Spleen (tissue), 11 donors: ENCODE results near the gene SETD7. TPM values are rescaled to one million over a fixed set of nuclear protein-coding genes. Genes with fewer than 3 reads are reported as not detected.
"Not testable (repeated sequence)": the region's sequence is repeated elsewhere in the genome, so short reads cannot be mapped to it uniquely, and the experiment has no call there.

ENCODE experiments used
- DNase-seq: peaks from one replicate; pipeline ENCODE4 v3.0.0-alpha.2; 2020
- H3K27ac ChIP-seq, 8 donors: fragments of 200-600 bp; sonication (generic) in 7 of 8; 1 replicate in 4 of 8; 2 replicates in 4 of 8; pipeline versions ENCODE4 v1.5.0 to v1.8.0; 2016 to 2021; ENCODE audit warnings: inconsistent platforms in 4 of 8, mild to moderate bottlenecking in 4 of 8, moderate library complexity in 1 of 8
- H3K27me3 ChIP-seq, 7 donors: fragments of 200-600 bp; sonication (generic) in 6 of 7; replicated peaks in 1 of 7; 1 replicate in 4 of 7; 2 replicates in 3 of 7; pipeline versions ENCODE4 v1.5.0 to v1.8.0; 2016 to 2021; ENCODE audit warnings: inconsistent platforms in 3 of 7, mild to moderate bottlenecking in 1 of 7
- H3K36me3 ChIP-seq, 6 donors: fragments of 200-600 bp; sonication (generic) in 5 of 6; 1 replicate in 4 of 6; 2 replicates in 2 of 6; pipeline versions ENCODE4 v1.5.0 to v1.8.0; 2016 to 2021; ENCODE audit warnings: inconsistent platforms in 2 of 6
- H3K4me1 ChIP-seq, 6 donors: fragments of 200-600 bp; sonication (generic) in 5 of 6; 1 replicate in 3 of 6; 2 replicates in 3 of 6; pipeline versions ENCODE4 v1.5.0 to v1.8.0; 2016 to 2021; ENCODE audit warnings: inconsistent platforms in 3 of 6
- H3K4me3 ChIP-seq, 8 donors: fragments of 200-600 bp; sonication (generic) in 7 of 8; 1 replicate in 4 of 8; 2 replicates in 4 of 8; pipeline versions ENCODE4 v1.5.0 to v1.8.0; 2016 to 2021; ENCODE audit warnings: inconsistent platforms in 4 of 8, mild to moderate bottlenecking in 4 of 8, moderate library complexity in 2 of 8
- H3K9me3 ChIP-seq, 8 donors: fragments of 200-600 bp; sonication (generic) in 7 of 8; 1 replicate in 4 of 8; 2 replicates in 4 of 8; pipeline versions ENCODE4 v1.5.0 to v1.8.0; 2016 to 2021; ENCODE audit warnings: inconsistent platforms in 4 of 8
- POLR2A ChIP-seq, 3 donors: fragments of 450-650 bp; IDR thresholded peaks; one replicate each; pipeline ENCODE4 v1.5.1; 2017; ENCODE audit warnings: antibody characterized with exemption in 3 of 3, mild to moderate bottlenecking in 1 of 3
- POLR2AphosphoS5 ChIP-seq, 3 donors: sonication (generic); formaldehyde crosslinking; IDR thresholded peaks; one replicate each; pipeline ENCODE4 v1.5.1; 2017; ENCODE audit warnings: antibody characterized with exemption in 3 of 3
- WGBS, 5 donors: extraction: QIAGEN DNeasy Blood & Tissue Kit in 3 of 5; methylation state at CpG; one replicate each; pipeline versions ENCODE4 v1.1.5 to v1.1.7; 2013 to 2018; 5-methylcytosine and 5-hydroxymethylcytosine counted together
- intact Hi-C: fragments of 100-400 bp; cut with DNase I; formaldehyde crosslinking; loops from one replicate; pipeline ENCODE4 v1.15.0; 2023; ENCODE audit warnings: low total_unique reads
- polyA plus RNA-seq, 3 donors: library from polyadenylated mRNA; stranded (reverse); fragments of 200-250 nt; gene quantifications; one replicate each; pipeline ENCODE4 v1.2.1, GENCODE V29; 2013
- total RNA-seq, 7 donors: library from RNA; depleted of rRNA in 3 of 7; stranded (reverse); fragments of >200 nt in 3 of 7; fragmentation: NEBNext Ultra II Directional in 4 of 7; extraction: Animal tissue kit (Norgen Biotek cat#: 25700) in 4 of 7; gene quantifications; one replicate each; pipeline versions ENCODE4 v1.1.0 to v1.2.1, GENCODE V29; 2016 to 2021
- TF ChIP-seq, protein P1 (sequence below), 11 experiments: fragments of 200-600 bp in 7 of 11; fragments of 450-650 bp in 4 of 11; sonication (generic) in 4 of 11; IDR thresholded peaks in 8 of 11; conservative IDR thresholded peaks in 3 of 11; 1 replicate in 7 of 11; 2 replicates in 4 of 11; pipeline versions ENCODE4 v1.4.0 to v1.8.0; 2016 to 2021; ENCODE audit warnings: antibody characterized with exemption in 11 of 11, inconsistent platforms in 4 of 11, mild to moderate bottlenecking in 1 of 11
- donor health status: healthy with polysubstance abuse.
- donor health status: DM: no; HTN: no; CAD: no; lungs with moderate emphysema.
- donor health status: DM: no; HTN: no; CAD: no.
- donor health status: Bipolar disorder and iron deficiency.
- donor health status: healthy.
- donor health status: DM: no; HTN: no; CAD: no.
- donor health status: DM: yes; HTN: yes; CAD: no.

The SETD7 gene
- total and polyA plus RNA-seq, 10 donors, result 5.0 to 45.4 (median 30.8) TPM

DNA sequence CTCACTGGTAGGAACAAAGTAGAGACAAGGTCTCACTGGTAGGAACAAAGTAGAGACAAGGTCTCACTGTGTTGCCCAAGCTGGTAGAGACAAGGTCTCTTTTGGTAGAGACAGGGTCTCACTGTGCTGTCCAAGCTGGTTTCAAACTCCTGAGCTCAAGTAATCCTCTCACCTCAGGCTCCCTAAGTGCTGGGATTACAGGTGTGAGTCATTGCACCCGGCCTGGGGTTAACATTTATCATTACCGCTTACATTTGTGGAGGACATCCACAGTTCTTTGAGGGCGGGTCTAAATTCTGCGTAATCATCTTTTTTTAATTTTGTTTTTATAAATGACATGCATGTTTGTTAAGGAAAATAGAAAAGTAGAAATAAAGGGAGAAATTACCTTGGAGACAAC lies 90.1 kb downstream of the SETD7 start:
- 71 to 94% (median 73%) methylated on average over 4 of the region's 4 CpGs for WGBS, 5 donors
- intact Hi-C loops, result no loop called here

DNA sequence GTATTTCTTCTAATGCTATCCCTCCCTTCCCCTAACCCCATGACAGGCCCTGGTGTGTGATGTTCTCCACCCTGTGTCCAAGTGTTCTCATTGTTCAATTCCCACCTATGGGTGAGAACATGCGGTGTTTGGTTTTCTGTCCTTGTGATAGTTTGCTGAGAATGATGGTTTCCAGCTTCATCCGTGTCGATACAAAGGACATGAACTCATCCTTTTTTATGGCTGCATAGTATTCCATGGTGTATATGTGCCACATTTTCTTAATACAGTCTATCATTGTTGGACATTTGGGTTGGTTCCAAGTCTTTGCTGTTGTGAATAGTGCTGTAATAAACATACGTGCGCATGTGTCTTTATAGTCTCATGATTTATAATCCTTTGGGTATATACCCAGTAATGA lies 91.5 kb downstream of the SETD7 start:
- H3K9me3 ChIP-seq, result peaks cover 0 to 24% (median 18%) of the 10 kb centered on the region in 8 donors
- intact Hi-C loops, H3K27me3 ChIP-seq, DNase-seq, H3K4me3 ChIP-seq, H3K27ac ChIP-seq: not testable (repeated sequence)
- peaks cover 0 to 25% (median 0%) of the 10 kb centered on the region in 6 donors for H3K36me3 ChIP-seq
- H3K4me1 ChIP-seq, result peaks cover 0 to 28% (median 5%) of the 10 kb centered on the region in 6 donors
- 96 to 99% (median 97%) methylated on average over 5 of the region's 5 CpGs for WGBS, 5 donors

More for the DNA sequence above, 90.1 kb downstream of the SETD7 start:
- H3K9me3 ChIP-seq, result peaks cover 0 to 24% (median 18%) of the 10 kb centered on the region in 8 donors
- no peak overlapping the region for H3K27ac ChIP-seq
- no peaks in the 10 kb centered on the region for H3K27me3 ChIP-seq
- peaks cover 0 to 25% (median 5%) of the 10 kb centered on the region in 6 donors for H3K4me1 ChIP-seq
- no peak for DNase-seq
- peaks cover 0 to 21% (median 0%) of the 10 kb centered on the region in 6 donors for H3K36me3 ChIP-seq
- no peak overlapping the region for H3K4me3 ChIP-seq
- TF ChIP-seq POLR2A (IDR thresholded peaks at IDR 0.05) (no peak), POLR2AphosphoS5 (IDR thresholded peaks at IDR 0.05) (no peak)
- TF ChIP-seq, protein P1, sequence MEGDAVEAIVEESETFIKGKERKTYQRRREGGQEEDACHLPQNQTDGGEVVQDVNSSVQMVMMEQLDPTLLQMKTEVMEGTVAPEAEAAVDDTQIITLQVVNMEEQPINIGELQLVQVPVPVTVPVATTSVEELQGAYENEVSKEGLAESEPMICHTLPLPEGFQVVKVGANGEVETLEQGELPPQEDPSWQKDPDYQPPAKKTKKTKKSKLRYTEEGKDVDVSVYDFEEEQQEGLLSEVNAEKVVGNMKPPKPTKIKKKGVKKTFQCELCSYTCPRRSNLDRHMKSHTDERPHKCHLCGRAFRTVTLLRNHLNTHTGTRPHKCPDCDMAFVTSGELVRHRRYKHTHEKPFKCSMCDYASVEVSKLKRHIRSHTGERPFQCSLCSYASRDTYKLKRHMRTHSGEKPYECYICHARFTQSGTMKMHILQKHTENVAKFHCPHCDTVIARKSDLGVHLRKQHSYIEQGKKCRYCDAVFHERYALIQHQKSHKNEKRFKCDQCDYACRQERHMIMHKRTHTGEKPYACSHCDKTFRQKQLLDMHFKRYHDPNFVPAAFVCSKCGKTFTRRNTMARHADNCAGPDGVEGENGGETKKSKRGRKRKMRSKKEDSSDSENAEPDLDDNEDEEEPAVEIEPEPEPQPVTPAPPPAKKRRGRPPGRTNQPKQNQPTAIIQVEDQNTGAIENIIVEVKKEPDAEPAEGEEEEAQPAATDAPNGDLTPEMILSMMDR (IDR thresholded peaks at IDR 0.05 in 8 of 11, conservative IDR thresholded peaks at IDR 0.05 in 3 of 11), result no peak

DNA sequence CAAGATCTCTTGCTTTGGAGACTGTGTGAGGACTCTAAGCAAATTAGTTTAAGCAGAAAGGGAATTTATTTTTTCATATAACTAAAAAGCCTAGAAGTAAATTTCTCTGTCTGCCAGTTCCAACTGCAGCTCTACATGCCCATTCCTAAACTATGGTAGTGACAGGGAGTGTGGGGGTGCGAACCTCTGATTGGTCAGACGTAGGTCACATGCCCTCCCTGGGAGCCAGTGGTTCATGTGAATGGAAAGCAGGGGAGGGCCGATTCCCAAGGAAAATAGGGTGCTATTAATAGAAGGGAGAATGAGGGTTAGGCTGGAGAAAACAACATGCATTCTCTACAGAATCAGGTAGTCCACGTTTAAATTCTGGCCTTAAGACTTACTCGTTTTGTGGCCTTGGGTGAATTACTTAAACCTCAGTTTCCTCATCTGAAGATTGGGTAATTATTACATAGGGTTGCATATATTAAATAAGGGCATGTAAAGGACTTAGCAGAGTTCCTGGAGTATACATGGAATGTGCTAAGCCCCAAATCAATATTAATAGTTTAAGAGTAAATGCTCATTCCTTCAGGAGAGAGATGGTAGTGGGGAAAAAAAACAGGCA lies 94.9 kb downstream of the SETD7 start:
- Histone ChIP-seq H3K27me3 (no peaks in the 10 kb centered on the region), H3K36me3 (peaks cover 0 to 18% (median 0%) of the 10 kb centered on the region in 6 donors), H3K9me3 (peaks cover 0 to 4% (median 0%) of the 10 kb centered on the region in 8 donors), H3K4me3 (no peak overlapping the region), H3K4me1 (peaks cover 5 to 59% (median 32%) of the 10 kb centered on the region in 6 donors), H3K27ac (no peak overlapping the region)
- WGBS, 5 donors, result 64 to 91% (median 71%) methylated on average over 5 of the region's 5 CpGs
- no peak for DNase-seq
- TF ChIP-seq POLR2AphosphoS5 (IDR thresholded peaks at IDR 0.05) (no peak), POLR2A (IDR thresholded peaks at IDR 0.05) (no peak)
- TF ChIP-seq, protein P1 (IDR thresholded peaks at IDR 0.05 in 8 of 11, conservative IDR thresholded peaks at IDR 0.05 in 3 of 11), result no peak
- intact Hi-C loops, result no loop called here

DNA sequence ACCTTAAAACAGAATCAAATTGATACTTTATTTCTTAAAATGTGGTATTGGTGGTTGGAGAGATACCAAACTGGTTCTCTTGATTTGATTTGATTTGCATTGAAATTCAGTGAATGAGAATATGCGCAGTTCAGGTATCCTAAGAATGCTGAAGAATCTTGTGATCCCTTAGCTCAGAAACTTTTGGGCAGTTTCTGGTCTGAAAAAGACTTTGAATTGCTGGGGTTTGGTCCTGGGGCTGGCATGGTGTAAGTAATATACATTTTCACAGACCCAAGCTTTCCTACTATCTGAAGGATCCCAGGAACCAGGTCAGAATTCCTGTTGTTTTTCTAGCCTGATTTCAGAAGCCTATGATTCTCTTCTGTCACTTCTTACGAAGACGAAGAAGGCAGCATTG lies 95.5 kb downstream of the SETD7 start:
- Histone ChIP-seq H3K27me3 (no peaks in the 10 kb centered on the region), H3K9me3 (peaks cover 0 to 4% (median 0%) of the 10 kb centered on the region in 8 donors), H3K4me1 (peaks cover 11 to 62% (median 37%) of the 10 kb centered on the region in 6 donors), H3K4me3 (no peak overlapping the region), H3K27ac (no peak overlapping the region), H3K36me3 (peaks cover 0 to 18% (median 0%) of the 10 kb centered on the region in 6 donors)
- 95 to 99% (median 97%) methylated on average over 3 of the region's 3 CpGs for WGBS, 5 donors
- intact Hi-C loops, result no loop called here
- DNase-seq, result no peak
- TF ChIP-seq, protein P1 (IDR thresholded peaks at IDR 0.05 in 8 of 11, conservative IDR thresholded peaks at IDR 0.05 in 3 of 11), result no peak
- no peak for TF ChIP-seq POLR2AphosphoS5 (IDR thresholded peaks at IDR 0.05)
- no peak for TF ChIP-seq POLR2A (IDR thresholded peaks at IDR 0.05)
